ENCODE data around the gene TLR9.

TLR9 gene

DNA sequence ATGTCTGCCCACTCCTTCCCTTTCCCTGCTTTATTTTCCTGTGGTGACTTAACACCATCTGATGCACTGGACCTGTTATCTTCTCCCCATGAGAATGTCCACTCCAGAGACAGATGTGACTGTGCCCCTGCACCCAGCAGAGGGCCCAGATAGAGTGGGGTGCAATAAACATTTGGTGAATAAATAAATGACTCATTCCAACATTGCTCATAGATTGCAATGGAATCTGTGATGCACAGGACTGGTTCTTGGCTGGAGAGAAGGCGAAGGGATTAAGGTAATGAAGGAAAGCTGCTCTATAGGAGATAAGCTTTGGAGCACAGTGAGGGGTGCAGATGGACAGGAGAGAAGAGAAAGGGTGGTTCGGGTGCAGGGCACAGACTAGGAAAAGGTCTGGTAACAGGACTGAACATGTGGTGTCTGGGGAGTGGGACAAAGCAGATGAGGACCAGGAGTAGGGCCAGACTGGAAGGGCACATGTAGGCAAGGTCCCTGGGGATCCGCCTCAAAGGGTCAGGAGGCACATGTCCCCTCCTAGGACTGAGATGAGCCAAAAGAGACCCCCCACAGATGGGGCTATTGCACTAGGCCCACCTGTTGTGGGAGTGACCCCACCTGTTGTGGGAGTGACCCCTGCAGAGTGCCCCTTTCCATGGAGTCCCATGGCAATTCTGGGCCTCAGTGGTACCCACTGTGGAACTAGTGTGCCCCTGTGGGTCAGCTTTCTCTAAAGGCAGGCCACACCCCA lies 53.8 kb downstream of the TLR9 start:
- DNase-seq: no peak
